Epithelial cell of esophagus (primary cell): Measurements from ENCODE around the gene VSIG10.

Experiments
- DNase-seq: peaks from one replicate; pipeline ENCODE4 v3.0.0; 2010; ENCODE audit warnings: low read depth
- H3K4me3 ChIP-seq: 2 replicates; pipeline ENCODE4 v1.5.1; 2011; ENCODE audit warnings: mild to moderate bottlenecking, low read length, control low read depth
- CTCF ChIP-seq: IDR thresholded peaks from 2 replicates; pipeline ENCODE4 v1.5.1; 2011; ENCODE audit warnings: low read depth, mild to moderate bottlenecking, low read length, control low read depth, inconsistent platforms; ENCODE audit not compliant: insufficient read depth; ENCODE audit errors: missing control alignments

The VSIG10 gene

GRCh38 chr12:118053071-118053985, 50.5 kb downstream of the VSIG10 start:
- DNase-seq = no peak
- no peak overlapping the region for H3K4me3 ChIP-seq
- TF ChIP-seq CTCF = no peak

GRCh38 chr12:118052324-118053070, 51.3 kb downstream of the VSIG10 start:
- DNase-seq = peak; percentile 96
- no peak overlapping the region for H3K4me3 ChIP-seq
- no peak for TF ChIP-seq CTCF

GRCh38 chr12:118050972-118051910, 52.6 kb downstream of the VSIG10 start:
- no peak for DNase-seq
- no peak overlapping the region for H3K4me3 ChIP-seq
- no peak for TF ChIP-seq CTCF

GRCh38 chr12:118046430-118046829, 57.4 kb downstream of the VSIG10 start:
- no peak for DNase-seq
- no peak for TF ChIP-seq CTCF
- no peak overlapping the region for H3K4me3 ChIP-seq

GRCh38 chr12:118044577-118044976, 59.2 kb downstream of the VSIG10 start:
- no peak for TF ChIP-seq CTCF
- H3K4me3 ChIP-seq = no peak overlapping the region
- DNase-seq = no peak

GRCh38 chr12:118044075-118044474, 59.7 kb downstream of the VSIG10 start:
- DNase-seq = no peak
- H3K4me3 ChIP-seq = no peak overlapping the region
- TF ChIP-seq CTCF = no peak
